22Rv1 (cell line): ENCODE results near the gene GNAI3.

Experiments used
- ZFX ChIP-seq: fragments of 450-650 bp; IDR thresholded peaks from 2 replicates; pipeline ENCODE4 v1.6.1; 2017; ENCODE audit warnings: antibody characterized with exemption, borderline replicate concordance
- TF ChIP-seq, protein P1 (sequence below): fragments of 450-650 bp; IDR thresholded peaks from 2 replicates; pipeline ENCODE4 v1.5.1; 2017; ENCODE audit warnings: mild to moderate bottlenecking

DNA sequence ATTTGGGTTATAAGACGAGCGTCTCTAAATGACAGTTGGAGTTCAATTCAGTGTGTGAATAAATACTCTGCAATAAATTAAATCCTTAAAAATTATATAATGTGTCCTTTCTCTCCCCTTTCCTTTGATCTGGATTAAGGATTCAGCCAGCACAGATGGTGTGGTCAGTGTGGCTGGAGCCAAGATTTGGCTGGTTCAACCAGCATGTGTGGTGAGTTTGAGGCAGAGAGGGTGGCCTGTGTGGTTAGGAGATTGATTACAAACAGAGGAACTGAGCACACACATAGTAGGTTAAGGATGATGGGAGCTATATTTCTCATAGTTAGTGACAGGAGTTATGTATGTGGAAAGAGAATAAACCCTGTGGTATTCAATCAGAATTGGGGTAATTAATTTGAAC, 24.7 kb upstream of the GNAI3 start:
- TF ChIP-seq, protein P1, sequence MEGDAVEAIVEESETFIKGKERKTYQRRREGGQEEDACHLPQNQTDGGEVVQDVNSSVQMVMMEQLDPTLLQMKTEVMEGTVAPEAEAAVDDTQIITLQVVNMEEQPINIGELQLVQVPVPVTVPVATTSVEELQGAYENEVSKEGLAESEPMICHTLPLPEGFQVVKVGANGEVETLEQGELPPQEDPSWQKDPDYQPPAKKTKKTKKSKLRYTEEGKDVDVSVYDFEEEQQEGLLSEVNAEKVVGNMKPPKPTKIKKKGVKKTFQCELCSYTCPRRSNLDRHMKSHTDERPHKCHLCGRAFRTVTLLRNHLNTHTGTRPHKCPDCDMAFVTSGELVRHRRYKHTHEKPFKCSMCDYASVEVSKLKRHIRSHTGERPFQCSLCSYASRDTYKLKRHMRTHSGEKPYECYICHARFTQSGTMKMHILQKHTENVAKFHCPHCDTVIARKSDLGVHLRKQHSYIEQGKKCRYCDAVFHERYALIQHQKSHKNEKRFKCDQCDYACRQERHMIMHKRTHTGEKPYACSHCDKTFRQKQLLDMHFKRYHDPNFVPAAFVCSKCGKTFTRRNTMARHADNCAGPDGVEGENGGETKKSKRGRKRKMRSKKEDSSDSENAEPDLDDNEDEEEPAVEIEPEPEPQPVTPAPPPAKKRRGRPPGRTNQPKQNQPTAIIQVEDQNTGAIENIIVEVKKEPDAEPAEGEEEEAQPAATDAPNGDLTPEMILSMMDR: no peak
- TF ChIP-seq ZFX: no peak
